Nucleus accumbens (tissue), 56 donors: ENCODE measurements around the gene KCTD5.
"Not testable (repeated sequence)": the region's sequence is repeated elsewhere in the genome, so short reads cannot be mapped to it uniquely, and the experiment has no call there.

Source experiments
- DNase-seq, 56 donors: peaks; one replicate each; lab custom pipeline; 2025; lab: John Stamatoyannopoulos, UW

The KCTD5 gene

GRCh38 chr16:2671193-2671592, 11.1 kb upstream of the KCTD5 start:
- DNase-seq: peak in 1 of 56 donors; percentile 5

GRCh38 chr16:2671741-2672140, 10.6 kb upstream of the KCTD5 start:
- no peak for DNase-seq

DNA sequence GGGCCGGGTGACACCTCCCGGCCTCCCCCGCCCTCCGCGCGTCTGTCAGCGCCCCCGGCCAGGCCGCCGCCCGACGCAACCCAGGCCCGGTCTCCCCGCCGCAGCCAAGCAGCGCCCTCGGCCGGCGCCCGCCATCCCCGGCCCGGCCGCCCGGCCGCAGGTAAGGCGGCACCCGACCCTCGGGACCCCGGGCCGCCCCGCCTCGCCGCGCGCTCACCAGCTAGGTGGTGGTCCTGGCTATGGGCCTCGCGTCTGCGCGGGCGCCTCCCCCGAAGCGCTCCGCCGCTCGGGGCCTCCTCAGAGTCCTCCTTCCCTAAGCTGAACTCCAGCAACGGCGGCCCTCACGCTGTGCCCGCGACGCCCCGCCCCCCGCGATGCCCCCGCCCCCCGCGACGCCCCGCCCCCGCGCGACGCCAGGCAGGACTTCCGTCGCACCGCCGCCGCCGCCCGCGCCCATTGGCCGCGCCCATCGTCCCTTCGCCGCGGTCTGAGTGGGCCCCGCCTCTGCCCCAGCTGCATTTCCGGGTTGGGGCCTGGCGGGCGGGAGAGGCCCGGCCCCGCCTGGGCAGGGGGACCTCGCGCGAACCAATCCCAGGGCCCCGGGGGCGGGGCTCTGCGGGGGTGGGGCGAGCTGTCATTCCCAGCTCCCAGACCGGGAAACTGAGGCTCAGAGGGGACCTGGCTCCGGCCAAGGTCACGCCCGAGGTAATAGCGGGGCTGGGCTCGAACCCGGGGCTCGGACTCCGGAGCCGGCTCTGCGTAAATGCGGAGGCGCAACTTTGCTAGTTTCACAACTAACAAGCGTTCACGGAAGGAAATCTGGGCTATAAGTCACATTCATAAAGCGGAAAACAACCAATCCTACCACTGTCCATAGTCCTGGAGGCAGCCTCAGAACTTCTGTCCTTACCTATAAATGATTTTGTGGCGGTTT, 9.0 kb upstream of the KCTD5 start:
- DNase-seq: peak; percentile 52 to 98 (median 92)

GRCh38 chr16:2675021-2675420, 7.3 kb upstream of the KCTD5 start:
- no peak for DNase-seq

DNA sequence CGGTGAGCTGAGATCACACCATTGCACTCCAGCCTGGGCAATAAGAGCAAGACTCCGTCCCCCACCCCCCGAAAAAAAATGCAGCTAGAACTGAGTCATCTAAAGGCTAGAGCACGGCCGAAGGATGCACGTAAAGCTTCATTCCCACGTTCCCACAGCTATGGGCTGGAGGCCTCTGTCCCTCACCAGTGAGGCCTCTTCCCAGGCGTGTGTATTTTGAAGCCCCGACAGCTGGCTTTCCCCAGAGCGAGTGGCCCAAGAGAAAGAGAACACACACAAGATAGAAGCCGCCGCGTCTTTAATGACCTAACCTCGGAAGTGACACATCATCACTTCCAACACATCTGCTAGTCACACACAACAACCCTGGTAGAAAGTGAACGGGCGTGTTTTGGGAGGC, 6.6 kb upstream of the KCTD5 start:
- DNase-seq: no peak

- DNase-seq: not testable (repeated sequence)
These were observed 5.4 kb upstream of the KCTD5 start for GRCh38 chr16:2676937-2677336.

DNA sequence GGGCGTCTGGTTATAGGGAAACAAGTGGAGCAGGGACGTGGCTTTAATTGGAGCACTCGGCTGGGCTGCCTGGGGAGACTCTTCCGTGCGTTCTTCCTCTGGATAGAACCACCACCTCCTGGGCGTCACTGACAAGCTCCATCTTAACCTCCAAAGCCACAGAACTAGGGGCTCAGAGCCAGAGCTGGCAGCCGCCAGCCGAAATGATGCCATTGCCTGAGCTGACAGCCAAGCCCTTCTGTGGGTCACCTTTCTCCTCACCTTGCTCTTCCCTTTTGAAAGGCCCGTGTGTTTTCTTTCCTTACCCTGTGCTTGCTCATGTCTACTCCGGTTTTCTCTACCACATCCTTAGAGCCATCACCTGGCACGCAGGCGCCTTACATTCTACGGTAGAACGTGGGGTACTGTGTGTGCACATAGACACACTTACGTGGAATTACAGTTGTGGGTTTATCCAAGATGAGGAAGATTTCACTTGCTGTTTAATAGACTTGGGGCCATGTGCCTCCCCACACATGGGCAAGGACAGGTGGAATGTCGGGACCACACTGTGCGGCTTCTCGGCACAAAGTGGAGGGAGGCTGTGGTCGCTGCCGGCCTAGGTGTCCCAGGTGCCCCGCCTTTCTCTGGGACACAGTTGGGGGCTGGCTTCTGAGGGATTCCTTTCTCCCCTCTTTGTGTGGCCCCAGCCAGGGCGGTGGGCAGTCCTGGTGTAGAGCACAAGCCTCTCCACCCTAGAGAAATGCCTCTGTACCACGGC, 3.9 kb upstream of the KCTD5 start:
- not testable (repeated sequence) for DNase-seq

- not testable (repeated sequence) for DNase-seq
These were observed 2.4 kb upstream of the KCTD5 start for GRCh38 chr16:2679902-2680301.

GRCh38 chr16:2680360-2680759, 2.0 kb upstream of the KCTD5 start:
- not testable (repeated sequence) for DNase-seq

DNA sequence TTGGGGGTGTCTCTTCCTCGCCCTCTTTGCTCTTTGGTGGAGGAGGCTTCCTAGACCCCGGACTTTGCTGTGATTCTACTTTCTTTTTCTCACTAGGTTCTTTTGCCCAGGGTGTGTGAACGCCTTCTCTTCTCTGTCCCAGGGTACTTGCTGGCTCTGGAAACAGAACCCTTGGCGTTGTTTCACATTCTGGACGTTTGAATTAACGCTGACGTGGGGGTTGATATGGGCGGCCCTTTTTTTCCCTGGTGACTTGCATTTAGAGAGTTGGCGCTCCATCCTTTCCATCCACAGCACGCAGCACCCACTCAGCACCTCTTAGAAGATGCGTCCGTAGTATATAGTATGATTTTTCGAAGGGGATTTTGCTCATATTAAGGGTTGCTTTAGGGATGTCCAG, 718 bp downstream of the KCTD5 start:
- DNase-seq: not testable (repeated sequence)

DNA sequence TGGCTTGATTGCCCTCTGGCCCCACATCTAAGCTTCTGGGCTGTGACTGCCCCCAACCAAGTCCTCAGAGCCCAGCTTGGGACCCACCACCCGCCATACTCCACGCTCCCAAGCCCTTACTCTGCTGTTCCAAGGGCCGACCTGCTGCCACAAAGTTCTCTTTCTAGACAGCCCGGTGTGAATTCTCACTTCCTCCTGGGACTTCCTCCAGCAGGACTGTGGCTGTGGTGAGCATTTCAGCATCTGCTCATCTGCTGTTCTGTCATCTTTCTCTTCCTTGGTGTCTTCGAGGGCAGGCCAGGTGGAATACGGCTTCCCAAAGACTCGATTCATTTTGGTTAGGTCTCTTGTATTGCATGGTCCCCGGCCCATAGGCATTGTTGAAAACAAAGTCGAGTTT, 3.8 kb downstream of the KCTD5 start:
- DNase-seq: not testable (repeated sequence)

GRCh38 chr16:2686912-2687507, 4.7 kb downstream of the KCTD5 start:
- DNase-seq: peak in 4 of 56 donors; percentile 3 to 45 (median 20)

DNA sequence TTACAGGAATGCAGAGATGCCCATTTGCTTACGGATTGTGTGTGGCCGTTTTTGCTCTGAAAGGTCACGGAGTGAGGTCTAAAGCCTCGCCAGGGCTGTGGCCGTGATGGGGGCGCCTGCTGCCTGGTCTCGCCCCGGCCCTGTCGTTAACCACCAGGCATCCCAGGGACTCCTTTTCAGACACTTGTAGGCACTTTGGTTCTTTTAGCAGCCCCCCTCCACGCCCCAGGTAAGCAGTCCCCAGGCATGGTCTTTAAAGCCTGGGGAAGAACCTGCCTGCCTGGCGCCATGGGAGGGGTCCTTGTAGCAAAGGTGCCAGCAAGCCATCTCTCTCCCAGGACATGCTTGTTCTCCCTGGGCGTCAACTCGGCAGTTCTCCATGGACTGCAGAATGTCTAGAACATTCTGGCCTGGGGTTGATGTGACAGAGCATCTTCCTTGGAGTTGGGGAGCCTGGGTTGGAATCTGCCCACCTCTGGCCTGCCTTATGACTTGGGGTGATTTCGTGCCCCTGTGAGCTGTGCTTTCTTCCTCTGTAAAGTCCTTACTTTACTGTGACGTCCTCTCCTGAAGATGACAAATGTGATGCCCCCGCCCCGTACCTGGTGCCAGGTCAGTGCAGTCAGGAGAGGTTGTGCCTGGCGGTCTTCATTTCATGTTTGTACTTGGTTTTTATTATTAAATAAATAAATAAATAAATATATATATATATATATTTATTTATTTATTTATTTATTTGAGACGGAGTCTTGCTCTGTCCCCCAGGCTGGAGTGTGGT, 5.4 kb downstream of the KCTD5 start:
- no peak for DNase-seq

- not testable (repeated sequence) for DNase-seq
These were observed 7.1 kb downstream of the KCTD5 start for GRCh38 chr16:2689422-2689821.

DNA sequence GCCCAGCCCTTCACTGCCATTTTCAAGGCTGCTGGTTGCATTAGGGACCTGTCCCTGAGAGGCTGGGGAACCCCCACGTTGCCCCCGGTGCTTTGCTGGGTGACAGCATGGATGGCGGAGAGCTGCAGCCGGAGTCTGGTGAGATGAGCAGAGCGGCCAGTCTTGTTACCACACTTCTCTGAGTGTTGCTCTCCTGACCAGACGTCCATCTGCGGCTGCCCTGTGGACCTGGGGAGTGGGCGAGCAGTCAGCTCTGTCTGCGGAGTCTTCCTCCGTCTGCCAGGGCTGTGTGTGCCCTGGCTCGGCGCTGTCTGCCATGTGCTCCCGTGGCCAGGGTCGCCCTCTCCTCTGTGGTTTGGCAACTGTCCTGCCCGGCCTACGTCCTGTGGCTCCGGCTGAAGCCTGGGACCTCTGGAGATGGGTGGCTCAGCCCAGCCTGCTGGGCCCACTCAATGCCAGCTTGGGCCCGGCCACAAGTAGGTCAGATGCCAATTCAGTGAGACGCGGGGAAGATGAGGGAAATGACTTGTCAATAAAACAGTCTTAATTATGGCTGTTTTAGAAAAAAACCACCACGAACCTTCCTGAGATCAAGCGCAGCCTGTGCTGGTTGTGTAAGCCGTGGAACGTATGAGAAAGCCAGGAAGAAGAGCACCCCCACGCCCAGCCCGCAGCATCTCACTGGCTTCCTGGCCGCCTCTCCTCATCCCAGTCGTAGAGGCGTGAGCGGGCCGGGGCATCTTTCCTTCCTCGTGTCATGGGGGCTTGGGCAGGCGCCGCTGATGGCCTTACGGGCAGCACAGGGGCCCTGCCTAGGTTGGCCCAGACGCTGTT, 7.9 kb downstream of the KCTD5 start:
- DNase-seq: peak in 2 of 56 donors; percentile 21 to 26

DNA sequence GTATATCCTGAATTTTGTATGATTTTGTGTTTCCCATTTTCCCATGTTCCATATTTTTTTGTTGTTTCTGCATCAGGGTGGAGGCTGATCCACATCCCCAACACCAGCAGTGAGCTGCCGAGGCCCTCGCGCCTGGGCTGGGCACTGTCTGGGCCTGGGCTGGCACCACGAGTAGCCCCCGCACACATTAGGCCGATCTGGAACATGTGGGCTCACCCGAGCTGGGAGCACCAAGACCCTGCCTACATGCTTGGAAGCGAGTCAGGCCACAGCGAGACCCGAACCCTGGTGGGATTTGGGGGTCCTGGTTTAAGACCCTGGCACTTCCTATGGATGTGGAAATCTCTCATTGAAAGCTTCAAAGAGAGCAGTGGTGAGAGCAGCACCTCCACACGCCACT, 8.5 kb downstream of the KCTD5 start:
- DNase-seq: no peak

- DNase-seq: peak in 29 of 56 donors; percentile 4 to 67 (median 45)
These were observed 9.3 kb downstream of the KCTD5 start for GRCh38 chr16:2691491-2692248.

DNA sequence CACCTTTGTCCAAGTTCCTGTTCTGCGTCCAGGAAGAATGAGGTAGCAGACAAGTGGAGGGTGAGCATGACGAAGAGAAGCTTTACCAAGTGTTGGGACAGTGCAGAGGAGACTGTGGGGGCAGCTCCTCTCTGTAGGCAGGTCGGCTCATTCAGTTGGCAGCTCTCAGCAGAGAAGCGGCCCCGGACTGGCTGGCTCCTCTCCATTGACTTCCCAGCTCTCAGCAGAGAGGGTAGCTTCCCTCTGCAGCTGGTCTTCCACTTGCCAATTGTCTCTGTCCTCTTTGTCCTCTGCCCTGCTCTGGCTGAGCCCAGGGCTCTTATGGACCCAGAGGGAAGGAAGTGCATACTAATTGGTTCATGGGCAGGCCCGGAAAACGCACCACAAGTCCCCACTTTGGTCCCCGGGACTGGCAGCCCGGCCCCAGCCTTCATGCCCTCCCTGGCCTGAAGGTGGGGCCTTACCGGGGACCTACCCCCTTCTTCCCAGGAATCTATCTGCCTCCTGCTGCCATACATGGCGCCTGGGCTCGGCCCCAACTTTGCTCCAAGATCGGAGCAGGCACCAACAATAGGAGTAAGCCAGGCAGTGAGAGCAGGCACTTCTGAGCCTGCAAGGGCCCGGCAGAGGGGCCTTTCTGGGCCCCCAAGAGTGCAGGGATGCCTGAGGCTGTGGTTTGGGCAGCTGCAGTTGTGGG, 10.1 kb downstream of the KCTD5 start:
- peak in 55 of 56 donors; percentile 11 to 86 (median 68) for DNase-seq
